Measurements from ENCODE around the gene WDFY2.

WDFY2 gene

DNA sequence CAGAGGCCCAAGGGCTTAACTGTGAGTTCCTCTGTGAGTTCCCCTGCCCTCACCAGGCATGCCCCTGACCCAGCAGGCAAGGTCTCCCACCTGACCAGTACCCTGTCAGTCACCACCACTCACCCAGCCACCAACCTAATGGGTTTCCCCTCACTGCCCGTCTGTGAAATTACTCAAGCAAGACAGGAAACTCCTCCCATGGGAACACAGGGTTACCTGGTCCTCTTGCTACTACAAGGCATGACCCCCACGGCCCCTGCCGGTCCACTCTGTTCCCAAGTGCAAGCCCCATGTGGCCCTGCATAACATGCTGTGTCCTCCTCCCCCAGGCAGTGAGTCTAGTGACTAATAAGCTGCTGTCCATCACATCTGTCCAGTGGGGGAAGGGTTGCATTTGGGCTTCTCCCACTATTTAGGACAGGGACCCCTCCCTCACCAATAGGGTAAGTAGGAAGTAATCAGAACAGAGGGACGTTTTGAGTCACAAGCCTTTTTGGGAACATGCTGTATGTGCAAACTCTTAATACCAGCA lies 227.7 kb downstream of the WDFY2 start:
- in situ Hi-C loops (cut with HindIII; ENCODE audit: low pct_ligation_motif_present, low pct_unique_long_range_greater_than_20kb, low sequenced_read_pairs): no loop called here
- no peak for DNase-seq

DNA sequence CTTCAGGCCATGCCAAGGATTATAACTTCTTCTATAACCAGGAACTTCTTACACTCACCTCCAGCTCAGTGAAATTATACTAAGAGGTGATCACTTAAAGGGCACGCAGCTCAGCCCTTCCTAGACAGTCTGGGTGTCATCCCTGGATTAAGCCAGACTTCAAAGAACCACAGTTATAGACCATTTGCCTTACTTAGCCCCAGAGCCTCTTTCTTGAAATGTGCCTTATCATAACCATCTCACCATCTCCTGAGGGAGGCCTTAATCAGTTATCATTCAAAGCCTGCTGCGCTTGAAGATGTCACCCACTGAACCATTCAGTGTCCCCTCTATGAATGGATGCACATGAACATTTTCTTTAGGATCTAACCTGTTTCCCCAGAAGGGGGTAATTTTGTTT lies 229.8 kb downstream of the WDFY2 start:
- no peak for DNase-seq
- in situ Hi-C loops (cut with HindIII; ENCODE audit: low pct_ligation_motif_present, low pct_unique_long_range_greater_than_20kb, low sequenced_read_pairs): no loop called here

DNA sequence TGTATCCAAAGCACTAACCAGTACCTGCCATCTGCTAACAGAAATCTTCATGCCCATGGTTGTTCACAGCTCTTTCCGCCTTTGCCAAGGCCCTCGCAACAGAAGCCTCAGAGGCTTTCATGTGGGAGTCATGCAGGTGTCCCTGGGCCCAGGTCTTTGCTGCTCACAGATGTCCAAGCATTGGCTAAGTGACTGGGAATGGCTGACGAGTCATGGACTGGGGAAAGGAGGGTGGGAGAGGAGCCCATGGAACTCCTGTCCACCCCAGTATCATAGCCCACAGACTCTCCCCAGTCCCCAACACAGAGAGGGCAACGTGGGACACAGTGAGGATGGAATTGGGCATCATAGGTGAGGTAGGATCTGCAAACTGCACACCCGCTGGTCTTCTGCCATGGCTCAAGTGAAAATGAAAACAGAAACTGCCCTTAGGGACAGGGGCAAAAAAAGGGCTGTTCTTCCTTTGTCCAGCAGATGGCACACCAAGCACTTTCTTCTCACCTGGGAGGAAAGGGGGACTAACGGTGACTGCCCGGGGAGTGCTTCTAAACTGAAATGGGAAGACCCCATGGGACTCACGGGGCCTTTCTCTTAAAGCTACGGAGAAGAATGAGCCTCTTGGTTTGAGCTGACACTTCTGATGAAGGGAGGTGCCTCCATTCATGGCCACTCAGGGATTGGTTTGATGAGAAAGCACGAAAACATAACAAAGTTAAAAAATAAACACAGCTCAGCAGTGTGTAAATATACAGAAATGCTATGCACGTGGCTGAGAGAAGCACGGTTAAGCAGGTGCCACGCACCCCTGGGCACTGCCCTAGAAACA lies 230.8 kb downstream of the WDFY2 start:
- peak; percentile 62 for DNase-seq
- in situ Hi-C loops (cut with HindIII; ENCODE audit: low pct_ligation_motif_present, low pct_unique_long_range_greater_than_20kb, low sequenced_read_pairs): no loop called here

DNA sequence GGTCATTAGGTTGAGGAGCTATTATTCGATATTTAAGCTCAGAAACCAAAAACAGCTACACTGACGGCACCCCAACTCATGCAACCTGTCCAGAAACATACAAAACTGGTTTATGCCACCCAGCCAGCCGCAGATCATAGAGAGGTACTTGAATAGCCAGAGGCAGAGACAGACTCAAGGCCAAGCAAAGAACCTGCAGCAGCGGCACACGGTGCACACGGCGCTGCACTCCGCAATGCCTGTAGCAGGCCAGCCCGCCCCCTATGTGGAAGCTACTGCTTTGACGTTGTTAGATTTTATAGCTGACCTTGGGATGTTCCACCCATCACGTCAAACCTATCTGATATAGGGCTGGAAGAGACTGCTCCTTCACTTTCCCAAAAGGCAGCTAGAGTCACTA lies 231.6 kb downstream of the WDFY2 start:
- in situ Hi-C loops (cut with HindIII; ENCODE audit: low pct_ligation_motif_present, low pct_unique_long_range_greater_than_20kb, low sequenced_read_pairs): no loop called here
- DNase-seq: no peak

DNA sequence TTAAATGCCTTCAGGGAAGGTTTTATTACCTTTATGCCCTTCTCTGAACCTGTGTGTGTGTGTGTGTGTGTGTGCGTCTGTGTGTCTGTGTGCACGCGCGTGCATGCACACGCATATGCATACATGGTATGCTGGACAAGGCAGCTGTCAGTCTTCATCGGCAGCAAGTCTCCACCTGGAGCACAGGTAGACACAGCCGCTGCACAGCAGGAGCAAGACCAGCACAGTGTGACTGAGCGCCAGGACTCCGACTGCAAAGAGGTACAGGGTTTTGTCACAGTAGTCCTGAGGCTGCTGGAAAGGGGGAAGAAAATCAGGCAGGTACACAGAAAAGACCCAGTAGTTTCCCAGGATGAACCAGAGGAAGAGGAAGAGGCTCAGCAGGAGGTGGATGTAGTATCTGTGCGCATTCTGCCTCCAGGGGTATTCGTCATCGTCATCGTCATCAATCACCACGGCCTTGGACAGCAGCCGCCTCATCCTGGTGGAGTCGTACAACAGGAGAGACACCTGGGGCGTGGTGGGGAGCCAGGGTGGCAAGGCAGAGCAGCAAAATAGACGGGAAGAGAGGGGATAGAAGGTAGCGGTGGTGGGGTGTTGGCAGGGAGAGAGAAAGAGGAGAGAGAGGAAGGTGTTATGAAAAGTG lies 232.5 kb downstream of the WDFY2 start:
- no peak for DNase-seq
- in situ Hi-C loops (cut with HindIII; ENCODE audit: low pct_ligation_motif_present, low pct_unique_long_range_greater_than_20kb, low sequenced_read_pairs): no loop called here
